BJ (cell line): ENCODE data around the gene ACO2. TPM values are rescaled to one million over a fixed set of nuclear protein-coding genes. Genes with fewer than 3 reads are reported as not detected.

ENCODE experiments used
- CTCF ChIA-PET: fragments of 350-600 bp; formaldehyde crosslinking; extraction: SDS; loops from one replicate; lab custom pipeline; 2021; ENCODE audit warnings: antibody characterized with exemption, inconsistent platforms; lab: Yijun Ruan, JAX
- POLR2A ChIA-PET: fragments of 300-600 bp; sonication (Branson Sonifier 250); formaldehyde crosslinking; extraction: SDS; loops from one replicate; lab custom pipeline; 2021; ENCODE audit warnings: antibody characterized with exemption; lab: Charles Lee
- DNase-seq: peaks from one replicate; pipeline ENCODE4 v3.0.0-alpha.2; 2011; ENCODE audit warnings: low read depth
- H3K27me3 ChIP-seq: 2 replicates; pipeline ENCODE4 v1.6.0; 2011; ENCODE audit warnings: low read length; ENCODE audit not compliant: control insufficient read depth, insufficient read depth
- H3K36me3 ChIP-seq: 2 replicates; pipeline ENCODE4 v1.5.1; 2011; ENCODE audit warnings: low read length; ENCODE audit not compliant: control insufficient read depth, insufficient read depth
- H3K4me3 ChIP-seq: 2 replicates; pipeline ENCODE4 v1.5.1; 2011; ENCODE audit warnings: low read depth, mild to moderate bottlenecking, control low read depth, low read length
- CTCF ChIP-seq: IDR thresholded peaks from 2 replicates; pipeline ENCODE4 v1.5.1; 2011; ENCODE audit warnings: low read depth, mild to moderate bottlenecking, control low read depth, inconsistent platforms, low read length, moderate library complexity; ENCODE audit not compliant: insufficient read depth
- polyA plus RNA-seq: library from polyadenylated mRNA; depleted of rRNA; stranded (reverse); fragments of >200 nt; gene quantifications from 2 replicates; pipeline ENCODE4 v1.2.3, GENCODE V29; 2011

The ACO2 gene
- polyA plus RNA-seq, 1 experiment = 60.5 TPM

- Histone ChIP-seq H3K36me3 (peaks cover 8% of the 10 kb centered on the region), H3K27me3 (no peaks in the 10 kb centered on the region), H3K4me3 (no peak overlapping the region)
- CTCF ChIA-PET = interaction anchor here (2.4 kb wide), 1 partner anchor 19 kb away, joined by 9 read pairs; no protein-coding TSS in a partner anchor
- no peak for TF ChIP-seq CTCF
- POLR2A ChIA-PET = no interaction called here
- DNase-seq = no peak
Measured at GRCh38 chr22:41498303-41498835, 29.5 kb downstream of the ACO2 start.

DNA sequence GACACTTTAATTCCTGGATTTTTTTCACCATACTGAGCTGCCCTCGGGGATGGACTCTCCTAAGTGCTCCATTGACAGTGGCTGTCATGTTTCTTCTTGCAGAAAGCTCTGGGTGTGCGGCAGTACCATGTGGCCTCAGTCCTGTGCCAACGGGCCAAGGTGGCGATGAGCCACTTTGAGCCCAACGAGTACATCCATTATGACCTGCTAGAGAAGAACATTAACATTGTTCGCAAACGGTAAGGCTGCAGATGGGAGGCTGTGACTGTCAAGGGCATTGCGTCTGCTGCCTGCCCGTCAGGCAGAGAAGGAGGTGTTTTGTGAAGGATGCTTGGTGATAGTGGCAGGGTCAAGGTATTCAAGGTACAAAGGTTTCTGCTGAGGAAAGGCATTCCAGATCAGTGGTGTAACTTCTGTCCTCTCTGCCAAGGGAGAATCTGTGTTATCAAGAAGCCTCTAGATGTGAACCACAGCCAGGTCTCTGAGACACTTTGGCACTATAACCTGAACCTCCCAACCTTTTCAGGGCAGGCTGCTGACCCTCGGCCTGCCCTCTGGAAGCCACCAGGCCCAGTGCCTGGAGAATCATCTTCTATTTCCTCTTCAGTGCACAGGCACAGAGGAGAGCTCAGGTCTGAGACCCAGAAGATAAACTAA lies 30.8 kb downstream of the ACO2 start:
- no peak overlapping the region for H3K4me3 ChIP-seq
- H3K36me3 ChIP-seq = peaks cover 8% of the 10 kb centered on the region
- H3K27me3 ChIP-seq = no peaks in the 10 kb centered on the region
- CTCF ChIA-PET = interaction anchor here (0.8 to 2.9 kb wide), 9 partner anchors 9 to 96 kb away, joined by 3 to 12 read pairs (median 5); no protein-coding TSS in a partner anchor
- no peak for DNase-seq
- no peak for TF ChIP-seq CTCF
- POLR2A ChIA-PET = no interaction called here

DNA sequence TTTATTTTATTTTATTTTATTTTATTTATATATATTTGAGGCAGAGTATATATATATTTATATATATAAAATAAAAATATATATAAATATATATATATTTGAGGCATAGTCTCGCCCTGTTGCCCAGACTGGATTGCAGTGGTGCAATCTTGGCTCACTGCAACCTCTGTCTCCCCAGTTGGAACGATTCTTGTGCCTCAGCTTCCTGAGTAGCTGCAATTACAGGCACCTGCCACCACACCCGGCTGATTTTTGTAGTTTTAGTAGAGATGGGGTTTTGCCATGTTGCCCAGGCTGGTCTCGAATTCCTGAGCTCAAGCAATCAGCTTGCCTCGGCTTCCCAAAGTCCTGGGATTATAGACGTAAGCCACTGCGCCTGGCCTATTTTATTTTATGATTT lies 31.4 kb downstream of the ACO2 start:
- Histone ChIP-seq H3K27me3 (no peaks in the 10 kb centered on the region), H3K36me3 (peaks cover 8% of the 10 kb centered on the region), H3K4me3 (no peak overlapping the region)
- TF ChIP-seq CTCF = no peak
- ChIA-PET POLR2A (no interaction called here), CTCF (interaction anchor here (0.6 to 2.9 kb wide), 8 partner anchors 9 to 224 kb away, joined by 3 to 12 read pairs (median 3); no protein-coding TSS in a partner anchor)
- DNase-seq = no peak

GRCh38 chr22:41501209-41501608 lies 32.3 kb downstream of the ACO2 start:
- TF ChIP-seq CTCF = peak; percentile 25
- peaks cover 6% of the 10 kb centered on the region for H3K36me3 ChIP-seq
- ChIA-PET CTCF (interaction anchor here (0.6 to 2.9 kb wide), 8 partner anchors 10 to 306 kb away, joined by 3 to 12 read pairs (median 3); no protein-coding TSS in a partner anchor), POLR2A (no interaction called here)
- no peak for DNase-seq
- H3K4me3 ChIP-seq = no peak overlapping the region
- H3K27me3 ChIP-seq = no peaks in the 10 kb centered on the region

DNA sequence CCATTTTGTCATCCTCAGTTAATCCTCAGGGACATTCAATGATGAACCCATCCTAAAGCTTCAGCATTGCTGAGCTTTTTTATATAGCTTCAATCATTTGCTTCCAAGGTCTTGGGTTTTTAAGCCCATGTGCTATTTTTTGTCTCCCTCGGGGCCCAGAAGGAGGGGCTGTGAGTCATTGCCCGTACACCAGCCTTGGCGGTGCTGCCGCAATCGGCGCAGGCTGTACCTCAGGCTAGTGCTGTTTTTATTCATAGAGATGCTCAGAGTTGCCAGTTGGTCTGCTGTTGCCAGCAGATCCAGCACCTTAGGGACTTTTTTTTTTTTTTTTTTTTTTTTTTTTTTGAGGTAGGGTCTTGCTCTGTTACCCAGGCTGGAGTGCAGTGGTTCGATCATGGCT lies 35.5 kb downstream of the ACO2 start:
- Histone ChIP-seq H3K4me3 (no peak overlapping the region), H3K27me3 (no peaks in the 10 kb centered on the region), H3K36me3 (peaks cover 6% of the 10 kb centered on the region)
- TF ChIP-seq CTCF = no peak
- CTCF ChIA-PET = interaction anchor here (0.6 to 4.1 kb wide), 3 partner anchors 14 to 77 kb away, joined by 3 to 18 read pairs (median 3); no protein-coding TSS in a partner anchor
- DNase-seq = no peak
- POLR2A ChIA-PET = no interaction called here
